Suprapubic skin (tissue), 4 donors: Measurements from ENCODE around the gene HRG. TPM values are rescaled to one million over a fixed set of nuclear protein-coding genes. Genes with fewer than 3 reads are reported as not detected.

Experiments used
- DNase-seq, 2 donors: peaks; one replicate each; pipeline ENCODE4 v3.0.0-alpha.2; 2019; ENCODE audit warnings: low spot score in 2 of 2
- H3K27ac ChIP-seq: fragments of 200-600 bp; sonication (generic); one replicate; pipeline ENCODE4 v1.5.1; 2019
- H3K27me3 ChIP-seq: fragments of 200-600 bp; sonication (generic); one replicate; pipeline ENCODE4 v1.5.1; 2019
- H3K36me3 ChIP-seq: fragments of 200-600 bp; sonication (generic); one replicate; pipeline ENCODE4 v1.5.1; 2019
- H3K4me1 ChIP-seq: fragments of 200-600 bp; sonication (generic); one replicate; pipeline ENCODE4 v1.5.1; 2019
- H3K4me3 ChIP-seq: fragments of 200-600 bp; sonication (generic); one replicate; pipeline ENCODE4 v1.5.1; 2019; ENCODE audit warnings: mild to moderate bottlenecking
- H3K9me3 ChIP-seq: fragments of 200-600 bp; sonication (generic); one replicate; pipeline ENCODE4 v1.5.1; 2019
- EP300 ChIP-seq: sonication (generic); formaldehyde crosslinking; IDR thresholded peaks from one replicate; pipeline ENCODE4 v1.6.1; 2017; ENCODE audit warnings: antibody characterized with exemption
- POLR2A ChIP-seq, 2 donors: fragments of 450-650 bp; IDR thresholded peaks; one replicate each; pipeline ENCODE4 v1.6.1; 2017; ENCODE audit warnings: antibody characterized with exemption in 2 of 2, mild to moderate bottlenecking in 2 of 2, moderate library complexity in 2 of 2
- POLR2AphosphoS5 ChIP-seq, 3 donors: sonication (generic); formaldehyde crosslinking; IDR thresholded peaks; one replicate each; pipeline ENCODE4 v1.6.1; 2017; ENCODE audit warnings: antibody characterized with exemption in 3 of 3
- WGBS: methylation state at CpG from one replicate; pipeline ENCODE4 v1.1.5; 2018; 5-methylcytosine and 5-hydroxymethylcytosine counted together
- total RNA-seq, 4 donors: library from RNA; depleted of rRNA; stranded (reverse); fragments of >200 nt; gene quantifications; one replicate each; pipeline ENCODE4 v1.1.0, GENCODE V29; 2016
- TF ChIP-seq, protein P1 (sequence below), 2 donors: fragments of 200-600 bp in 1 of 2; fragments of 450-650 bp in 1 of 2; sonication (generic) in 1 of 2; IDR thresholded peaks; one replicate each; pipeline ENCODE4 v1.5.1; 2016 to 2019; ENCODE audit warnings: antibody characterized with exemption in 2 of 2, mild to moderate bottlenecking in 1 of 2, moderate library complexity in 1 of 2

Gene HRG
- under 1 TPM in 1 of 4 donors, not detected in 3; 0.30 TPM for total RNA-seq

- WGBS, result 84% methylated on average over 8 of the region's 8 CpGs
- H3K4me3 ChIP-seq, result no peak within 1 kb of the TSS
- TF ChIP-seq POLR2AphosphoS5 (IDR thresholded peaks at IDR 0.05), result no peak
- TF ChIP-seq EP300, result no peak
- TF ChIP-seq POLR2A (IDR thresholded peaks at IDR 0.05), result no peak
- TF ChIP-seq, protein P1, sequence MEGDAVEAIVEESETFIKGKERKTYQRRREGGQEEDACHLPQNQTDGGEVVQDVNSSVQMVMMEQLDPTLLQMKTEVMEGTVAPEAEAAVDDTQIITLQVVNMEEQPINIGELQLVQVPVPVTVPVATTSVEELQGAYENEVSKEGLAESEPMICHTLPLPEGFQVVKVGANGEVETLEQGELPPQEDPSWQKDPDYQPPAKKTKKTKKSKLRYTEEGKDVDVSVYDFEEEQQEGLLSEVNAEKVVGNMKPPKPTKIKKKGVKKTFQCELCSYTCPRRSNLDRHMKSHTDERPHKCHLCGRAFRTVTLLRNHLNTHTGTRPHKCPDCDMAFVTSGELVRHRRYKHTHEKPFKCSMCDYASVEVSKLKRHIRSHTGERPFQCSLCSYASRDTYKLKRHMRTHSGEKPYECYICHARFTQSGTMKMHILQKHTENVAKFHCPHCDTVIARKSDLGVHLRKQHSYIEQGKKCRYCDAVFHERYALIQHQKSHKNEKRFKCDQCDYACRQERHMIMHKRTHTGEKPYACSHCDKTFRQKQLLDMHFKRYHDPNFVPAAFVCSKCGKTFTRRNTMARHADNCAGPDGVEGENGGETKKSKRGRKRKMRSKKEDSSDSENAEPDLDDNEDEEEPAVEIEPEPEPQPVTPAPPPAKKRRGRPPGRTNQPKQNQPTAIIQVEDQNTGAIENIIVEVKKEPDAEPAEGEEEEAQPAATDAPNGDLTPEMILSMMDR (IDR thresholded peaks at IDR 0.05), result no peak
- H3K27me3 ChIP-seq, result no peaks in the 10 kb centered on the region
- H3K27ac ChIP-seq, result no peak within 1 kb of the TSS
- no peaks in the 10 kb centered on the region for H3K9me3 ChIP-seq
- DNase-seq, result no peak
- H3K36me3 ChIP-seq, result no peaks in the 10 kb centered on the region
- H3K4me1 ChIP-seq, result no peaks in the 10 kb centered on the region
Observed at GRCh38 chr3:186665625-186666188, at the start of gene HRG. HRG (plus strand) TSS chr3:186666014; CDS start chr3:186666032, 18 bp downstream.

DNA sequence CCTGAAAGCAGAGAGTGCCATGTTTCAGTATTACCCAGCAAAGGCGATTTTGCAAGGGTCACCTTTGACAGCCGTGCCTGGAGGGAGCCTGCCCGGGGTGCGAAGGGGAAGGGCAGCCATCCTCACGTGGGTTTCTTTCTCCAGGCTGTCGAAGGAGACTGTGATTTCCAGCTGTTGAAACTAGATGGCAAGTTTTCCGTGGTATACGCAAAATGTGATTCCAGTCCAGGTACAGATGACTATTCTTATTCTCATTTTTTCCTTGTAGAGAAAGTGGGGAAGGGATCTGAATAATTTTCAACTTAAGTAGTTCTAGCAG, 49.6 kb upstream of the HRG start:
- 76% methylated on average over 8 of the region's 8 CpGs for WGBS

GRCh38 chr3:186617036-186617946, 48.5 kb upstream of the HRG start:
- peak; percentile 86 to 92 for DNase-seq
- peaks cover 26% of the 10 kb centered on the region for H3K27me3 ChIP-seq
- H3K4me3 ChIP-seq, result peak overlapping the region; percentile 33
- TF ChIP-seq POLR2AphosphoS5 (IDR thresholded peaks at IDR 0.05) (no peak), EP300 (no peak), POLR2A (IDR thresholded peaks at IDR 0.05) (no peak)
- TF ChIP-seq, protein P1 (IDR thresholded peaks at IDR 0.05), result peak; percentile 80 to 86
- H3K36me3 ChIP-seq, result no peaks in the 10 kb centered on the region
- H3K9me3 ChIP-seq, result no peaks in the 10 kb centered on the region
- H3K4me1 ChIP-seq, result peaks cover 20% of the 10 kb centered on the region
- 8% methylated on average over 27 of the region's 31 CpGs for WGBS
- H3K27ac ChIP-seq, result peak overlapping the region; percentile 57

More for the DNA sequence above, 49.6 kb upstream of the HRG start:
- no peaks in the 10 kb centered on the region for H3K9me3 ChIP-seq
- no peaks in the 10 kb centered on the region for H3K36me3 ChIP-seq
- TF ChIP-seq EP300 (no peak), POLR2AphosphoS5 (IDR thresholded peaks at IDR 0.05) (no peak), POLR2A (IDR thresholded peaks at IDR 0.05) (no peak)
- TF ChIP-seq, protein P1 (IDR thresholded peaks at IDR 0.05), result no peak
- peaks cover 26% of the 10 kb centered on the region for H3K27me3 ChIP-seq
- peaks cover 20% of the 10 kb centered on the region for H3K4me1 ChIP-seq
- H3K27ac ChIP-seq, result no peak overlapping the region
- H3K4me3 ChIP-seq, result no peak overlapping the region
- DNase-seq, result no peak

DNA sequence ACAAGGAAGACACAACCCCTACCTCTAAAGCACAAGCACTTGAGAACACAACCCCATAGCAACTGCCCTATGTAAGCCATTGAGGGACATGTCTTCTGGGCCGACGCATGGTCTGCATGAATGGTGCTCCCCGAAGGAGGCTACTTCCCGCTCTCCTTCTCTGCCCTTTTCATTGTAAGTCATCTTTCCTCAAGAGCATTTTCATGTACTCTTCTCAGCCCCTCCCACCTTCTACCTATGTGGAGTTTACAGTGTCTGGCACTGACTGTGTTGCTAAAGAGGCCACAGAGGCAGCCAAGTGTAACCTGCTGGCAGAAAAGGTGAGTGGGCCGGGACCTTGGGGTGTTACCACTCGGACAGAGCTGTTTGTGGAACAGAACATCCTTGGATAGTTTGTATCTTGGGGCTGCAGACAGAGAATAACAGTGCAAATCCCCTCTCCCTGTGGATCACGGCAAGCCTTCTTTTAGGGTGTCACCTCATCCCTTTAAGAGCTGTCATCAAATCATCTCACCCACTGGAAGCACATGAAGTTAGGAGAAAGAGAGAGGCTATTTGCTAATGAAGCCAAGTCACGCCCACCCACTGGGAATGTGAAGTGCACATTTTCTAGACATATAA, 47.4 kb upstream of the HRG start:
- no peak for DNase-seq
- peaks cover 20% of the 10 kb centered on the region for H3K4me1 ChIP-seq
- H3K27ac ChIP-seq, result no peak overlapping the region
- TF ChIP-seq POLR2A (IDR thresholded peaks at IDR 0.05), result no peak
- no peak for TF ChIP-seq POLR2AphosphoS5 (IDR thresholded peaks at IDR 0.05)
- TF ChIP-seq, protein P1 (IDR thresholded peaks at IDR 0.05), result no peak
- no peak for TF ChIP-seq EP300
- H3K27me3 ChIP-seq, result peaks cover 26% of the 10 kb centered on the region
- H3K36me3 ChIP-seq, result no peaks in the 10 kb centered on the region
- no peaks in the 10 kb centered on the region for H3K9me3 ChIP-seq
- WGBS, result 78% methylated on average over 8 of the region's 8 CpGs
- no peak overlapping the region for H3K4me3 ChIP-seq

DNA sequence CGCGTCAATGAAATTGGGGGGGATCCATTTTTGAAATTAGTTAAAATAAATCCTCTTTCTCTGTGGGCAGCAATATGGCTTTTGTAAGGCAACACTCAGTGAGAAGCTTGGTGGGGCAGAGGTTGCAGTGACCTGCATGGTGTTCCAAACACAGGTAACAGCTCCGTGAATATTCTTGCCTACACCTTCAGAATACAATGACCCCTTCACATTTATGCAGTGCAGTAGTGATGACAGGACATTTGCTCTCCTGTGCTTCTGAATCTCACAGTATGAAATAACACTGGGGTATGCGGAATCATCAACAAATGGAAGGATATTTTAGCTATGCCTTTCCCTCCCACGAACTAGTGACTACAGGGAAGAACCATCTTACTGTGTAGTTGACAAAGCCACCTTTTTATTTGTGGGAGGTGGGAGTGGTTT, 46.0 kb upstream of the HRG start:
- no peak overlapping the region for H3K4me3 ChIP-seq
- DNase-seq, result peak in 1 of 2 donors; percentile 0
- WGBS, result 87% methylated on average over 5 of the region's 5 CpGs
- TF ChIP-seq POLR2AphosphoS5 (IDR thresholded peaks at IDR 0.05) (no peak), EP300 (no peak), POLR2A (IDR thresholded peaks at IDR 0.05) (no peak)
- TF ChIP-seq, protein P1 (IDR thresholded peaks at IDR 0.05), result no peak
- peaks cover 20% of the 10 kb centered on the region for H3K27me3 ChIP-seq
- no peak overlapping the region for H3K27ac ChIP-seq
- H3K9me3 ChIP-seq, result no peaks in the 10 kb centered on the region
- peaks cover 20% of the 10 kb centered on the region for H3K4me1 ChIP-seq
- no peaks in the 10 kb centered on the region for H3K36me3 ChIP-seq
